ENCODE measurements around the gene FADS1. TPM values are rescaled to one million over a fixed set of nuclear protein-coding genes. Genes with fewer than 3 reads are reported as not detected.
A peak's percentile ranks its signal among the peaks of the same experiment; 100 is the strongest.

FADS1 gene
- total and polyA plus RNA-seq, 2 of the 13 experiments (the other 11 are each of a cell fraction or from before 2014, with no cell fraction given): 91.8 to 108 TPM

DNA sequence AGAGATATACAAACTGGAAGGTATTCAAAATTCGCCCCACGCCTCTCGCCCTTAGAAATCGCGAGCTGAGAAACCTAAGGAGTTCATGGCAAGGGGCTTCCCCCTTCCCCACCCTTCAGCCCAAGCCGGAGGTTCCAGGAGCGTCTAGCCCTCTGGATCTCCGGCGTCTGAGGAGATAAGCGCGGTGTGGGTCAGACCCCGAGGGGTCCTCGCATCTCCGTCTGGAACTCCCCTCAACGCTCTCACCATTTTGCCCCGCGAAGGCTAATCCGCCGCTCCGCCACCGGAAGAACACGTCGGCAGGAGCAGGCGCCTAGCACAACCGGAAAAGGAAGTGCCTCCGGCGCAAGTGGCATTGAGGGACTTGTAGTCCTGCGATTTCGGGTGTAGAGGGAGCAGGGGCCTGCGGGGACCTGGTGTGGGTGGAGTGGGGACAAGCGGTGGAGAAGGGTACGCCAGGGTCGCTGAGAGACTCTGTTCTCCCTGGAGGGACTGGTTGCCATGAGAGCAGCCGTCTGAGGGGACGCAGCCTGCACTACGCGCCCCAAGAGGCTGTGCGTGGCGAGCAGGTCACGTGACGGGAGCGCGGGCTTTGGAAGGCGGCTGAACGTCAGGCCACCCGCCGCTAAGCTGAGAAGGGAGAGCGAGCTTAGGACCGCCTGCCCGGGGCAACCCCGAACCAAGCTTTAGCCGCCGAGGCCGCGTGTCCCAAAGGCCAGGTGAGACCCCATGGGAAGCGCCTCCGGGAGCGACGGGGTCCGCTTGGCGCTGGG is 24.3 kb downstream of the FADS1 start, which contains the start of the genes FEN1 and TMEM258 (continued):
- TF ChIP-seq, protein P1, sequence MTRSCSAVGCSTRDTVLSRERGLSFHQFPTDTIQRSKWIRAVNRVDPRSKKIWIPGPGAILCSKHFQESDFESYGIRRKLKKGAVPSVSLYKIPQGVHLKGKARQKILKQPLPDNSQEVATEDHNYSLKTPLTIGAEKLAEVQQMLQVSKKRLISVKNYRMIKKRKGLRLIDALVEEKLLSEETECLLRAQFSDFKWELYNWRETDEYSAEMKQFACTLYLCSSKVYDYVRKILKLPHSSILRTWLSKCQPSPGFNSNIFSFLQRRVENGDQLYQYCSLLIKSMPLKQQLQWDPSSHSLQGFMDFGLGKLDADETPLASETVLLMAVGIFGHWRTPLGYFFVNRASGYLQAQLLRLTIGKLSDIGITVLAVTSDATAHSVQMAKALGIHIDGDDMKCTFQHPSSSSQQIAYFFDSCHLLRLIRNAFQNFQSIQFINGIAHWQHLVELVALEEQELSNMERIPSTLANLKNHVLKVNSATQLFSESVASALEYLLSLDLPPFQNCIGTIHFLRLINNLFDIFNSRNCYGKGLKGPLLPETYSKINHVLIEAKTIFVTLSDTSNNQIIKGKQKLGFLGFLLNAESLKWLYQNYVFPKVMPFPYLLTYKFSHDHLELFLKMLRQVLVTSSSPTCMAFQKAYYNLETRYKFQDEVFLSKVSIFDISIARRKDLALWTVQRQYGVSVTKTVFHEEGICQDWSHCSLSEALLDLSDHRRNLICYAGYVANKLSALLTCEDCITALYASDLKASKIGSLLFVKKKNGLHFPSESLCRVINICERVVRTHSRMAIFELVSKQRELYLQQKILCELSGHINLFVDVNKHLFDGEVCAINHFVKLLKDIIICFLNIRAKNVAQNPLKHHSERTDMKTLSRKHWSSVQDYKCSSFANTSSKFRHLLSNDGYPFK (CRISPR knock-in tag; IDR thresholded peaks at IDR 0.05; ENCODE audit: borderline replicate concordance): peak; percentile 66
- TF ChIP-seq FOXM1 (CRISPR knock-in tag; IDR thresholded peaks at IDR 0.05) (no peak), CC2D1A (CRISPR knock-in tag; IDR thresholded peaks at IDR 0.05) (peak; percentile 91; the same call in 1 of the 2 replicates), NFKBIZ (CRISPR knock-in tag; IDR thresholded peaks at IDR 0.05) (0 out of 2 replicates have a peak, but pooled peaks have one; percentile 54), SIN3A (IDR thresholded peaks at IDR 0.05; ENCODE audit: borderline replicate concordance, low read depth, low read length) (peak; percentile 44; the same call in 1 of the 2 replicates), EEA1 (CRISPR knock-in tag; IDR thresholded peaks at IDR 0.05; ENCODE audit: borderline replicate concordance) (peak; percentile 68; the same call in 1 of the 2 replicates), ZNF160 (CRISPR knock-in tag; IDR thresholded peaks at IDR 0.05) (0 out of 2 replicates have a peak, but pooled peaks have one; percentile 61), ZNF446 (CRISPR knock-in tag; IDR thresholded peaks at IDR 0.05) (no peak), RAD51 (IDR thresholded peaks at IDR 0.05; ENCODE audit: borderline replicate concordance) (peak; percentile 98), ZMYM2 (CRISPR knock-in tag; IDR thresholded peaks at IDR 0.05) (no peak), FOXA3 (CRISPR knock-in tag; IDR thresholded peaks at IDR 0.05) (0 out of 2 replicates have a peak, but pooled peaks have one; percentile 7), RFXAP (CRISPR knock-in tag; IDR thresholded peaks at IDR 0.05; ENCODE audit: borderline replicate concordance) (peak; percentile 64; the same call in 1 of the 2 replicates), RFXANK (CRISPR knock-in tag; IDR thresholded peaks at IDR 0.05) (0 out of 2 replicates have a peak, but pooled peaks have one; percentile 77)
- TF ChIP-seq, protein P2, sequence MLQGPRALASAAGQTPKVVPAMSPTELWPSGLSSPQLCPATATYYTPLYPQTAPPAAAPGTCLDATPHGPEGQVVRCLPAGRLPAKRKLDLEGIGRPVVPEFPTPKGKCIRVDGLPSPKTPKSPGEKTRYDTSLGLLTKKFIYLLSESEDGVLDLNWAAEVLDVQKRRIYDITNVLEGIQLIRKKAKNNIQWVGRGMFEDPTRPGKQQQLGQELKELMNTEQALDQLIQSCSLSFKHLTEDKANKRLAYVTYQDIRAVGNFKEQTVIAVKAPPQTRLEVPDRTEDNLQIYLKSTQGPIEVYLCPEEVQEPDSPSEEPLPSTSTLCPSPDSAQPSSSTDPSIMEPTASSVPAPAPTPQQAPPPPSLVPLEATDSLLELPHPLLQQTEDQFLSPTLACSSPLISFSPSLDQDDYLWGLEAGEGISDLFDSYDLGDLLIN (CRISPR knock-in tag; IDR thresholded peaks at IDR 0.05; ENCODE audit: borderline replicate concordance): peak; percentile 98
- TF ChIP-seq, protein P3, sequence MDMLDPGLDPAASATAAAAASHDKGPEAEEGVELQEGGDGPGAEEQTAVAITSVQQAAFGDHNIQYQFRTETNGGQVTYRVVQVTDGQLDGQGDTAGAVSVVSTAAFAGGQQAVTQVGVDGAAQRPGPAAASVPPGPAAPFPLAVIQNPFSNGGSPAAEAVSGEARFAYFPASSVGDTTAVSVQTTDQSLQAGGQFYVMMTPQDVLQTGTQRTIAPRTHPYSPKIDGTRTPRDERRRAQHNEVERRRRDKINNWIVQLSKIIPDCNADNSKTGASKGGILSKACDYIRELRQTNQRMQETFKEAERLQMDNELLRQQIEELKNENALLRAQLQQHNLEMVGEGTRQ (IDR thresholded peaks at IDR 0.05; ENCODE audit: low read depth, low read length): peak; percentile 94
- TF ChIP-seq, protein P3 (CRISPR knock-in tag; IDR thresholded peaks at IDR 0.05; ENCODE audit: borderline replicate concordance): peak; percentile 99; the same call in 1 of the 2 replicates
- TF ChIP-seq, protein P4, sequence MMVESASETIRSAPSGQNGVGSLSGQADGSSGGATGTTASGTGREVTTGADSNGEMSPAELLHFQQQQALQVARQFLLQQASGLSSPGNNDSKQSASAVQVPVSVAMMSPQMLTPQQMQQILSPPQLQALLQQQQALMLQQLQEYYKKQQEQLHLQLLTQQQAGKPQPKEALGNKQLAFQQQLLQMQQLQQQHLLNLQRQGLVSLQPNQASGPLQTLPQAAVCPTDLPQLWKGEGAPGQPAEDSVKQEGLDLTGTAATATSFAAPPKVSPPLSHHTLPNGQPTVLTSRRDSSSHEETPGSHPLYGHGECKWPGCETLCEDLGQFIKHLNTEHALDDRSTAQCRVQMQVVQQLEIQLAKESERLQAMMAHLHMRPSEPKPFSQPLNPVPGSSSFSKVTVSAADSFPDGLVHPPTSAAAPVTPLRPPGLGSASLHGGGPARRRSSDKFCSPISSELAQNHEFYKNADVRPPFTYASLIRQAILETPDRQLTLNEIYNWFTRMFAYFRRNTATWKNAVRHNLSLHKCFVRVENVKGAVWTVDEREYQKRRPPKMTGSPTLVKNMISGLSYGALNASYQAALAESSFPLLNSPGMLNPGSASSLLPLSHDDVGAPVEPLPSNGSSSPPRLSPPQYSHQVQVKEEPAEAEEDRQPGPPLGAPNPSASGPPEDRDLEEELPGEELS (CRISPR knock-in tag; IDR thresholded peaks at IDR 0.05): peak; percentile 12; the same call in 1 of the 2 replicates
- TF ChIP-seq, protein P5, sequence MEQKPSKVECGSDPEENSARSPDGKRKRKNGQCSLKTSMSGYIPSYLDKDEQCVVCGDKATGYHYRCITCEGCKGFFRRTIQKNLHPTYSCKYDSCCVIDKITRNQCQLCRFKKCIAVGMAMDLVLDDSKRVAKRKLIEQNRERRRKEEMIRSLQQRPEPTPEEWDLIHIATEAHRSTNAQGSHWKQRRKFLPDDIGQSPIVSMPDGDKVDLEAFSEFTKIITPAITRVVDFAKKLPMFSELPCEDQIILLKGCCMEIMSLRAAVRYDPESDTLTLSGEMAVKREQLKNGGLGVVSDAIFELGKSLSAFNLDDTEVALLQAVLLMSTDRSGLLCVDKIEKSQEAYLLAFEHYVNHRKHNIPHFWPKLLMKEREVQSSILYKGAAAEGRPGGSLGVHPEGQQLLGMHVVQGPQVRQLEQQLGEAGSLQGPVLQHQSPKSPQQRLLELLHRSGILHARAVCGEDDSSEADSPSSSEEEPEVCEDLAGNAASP (CRISPR knock-in tag; IDR thresholded peaks at IDR 0.05; ENCODE audit: borderline replicate concordance): peak; percentile 48

Data from HepG2 (cell line).